Measurements from ENCODE around the gene PRR15. TPM values are rescaled to one million over a fixed set of nuclear protein-coding genes. Genes with fewer than 3 reads are reported as not detected.

Gene PRR15
- total RNA-seq, 1 experiment from 2014 or later, result 2.9 TPM

- Histone ChIP-seq H3K27me3 (ENCODE audit: insufficient read depth, low read length) (no peaks in the 10 kb centered on the region), H3K27ac (ENCODE audit: low read depth, low read length) (no peak overlapping the region), H3K9me3 (ENCODE audit: control insufficient read depth in 1 of 2, insufficient read depth in 1 of 2, low read depth in 1 of 2, low read length in 2 of 2) (0 out of 4 replicates have a peak, but pooled peaks cover 0 to 3% of the 10 kb centered on the region in 2 experiments), H3K9me2 (ENCODE audit: insufficient read depth) (no peaks in the 10 kb centered on the region), H3K36me3 (ENCODE audit: control insufficient read depth in 1 of 2, insufficient read depth in 2 of 2, low read length in 2 of 2) (no peaks in the 10 kb centered on the region), H3K4me1 (ENCODE audit: control insufficient read depth in 1 of 2, insufficient read depth in 2 of 2, low read length in 2 of 2) (peaks cover 9 to 33% of the 10 kb centered on the region in 2 experiments), H4K20me1 (ENCODE audit: insufficient read depth) (no peaks in the 10 kb centered on the region), H3K79me2 (ENCODE audit: insufficient read depth, low read length) (no peaks in the 10 kb centered on the region), H2AFZ (ENCODE audit: low read depth, low read length, poor library complexity, severe bottlenecking) (peak overlapping the region; percentile 98), H3K4me2 (ENCODE audit: low read length) (peak overlapping the region; percentile 33; the same call in 1 of the 2 replicates), H3K9ac (ENCODE audit: low read length) (no peak overlapping the region), H3K4me3 (replicated peaks in 1 of 2; ENCODE audit: low read depth in 1 of 2, low read length in 2 of 2) (no peak overlapping the region)
- TF ChIP-seq ELF1 (IDR thresholded peaks at IDR 0.05; ENCODE audit: borderline replicate concordance, low read depth) (no peak), ATF3 (IDR thresholded peaks at IDR 0.05) (no peak), SIN3A (IDR thresholded peaks at IDR 0.05; ENCODE audit: low read depth) (no peak), REST (IDR thresholded peaks at IDR 0.05; ENCODE audit: low read depth) (no peak), RAD21 (IDR thresholded peaks at IDR 0.05; ENCODE audit: low read depth) (peak; percentile 53), EZH2 (IDR thresholded peaks at IDR 0.05) (no peak), JUND (IDR thresholded peaks at IDR 0.05) (no peak), YY1 (IDR thresholded peaks at IDR 0.05; ENCODE audit: extremely low read depth, insufficient replicate concordance, low read depth, low read length) (peak; percentile 13), POLR2AphosphoS5 (IDR thresholded peaks at IDR 0.05; ENCODE audit: low read depth, low read length) (no peak), SP1 (IDR thresholded peaks at IDR 0.05; ENCODE audit: low read depth) (0 out of 2 replicates have a peak, but pooled peaks have one; percentile 13), FOSL1 (IDR thresholded peaks at IDR 0.05; ENCODE audit: low read depth) (no peak), ZFX (IDR thresholded peaks at IDR 0.05) (no peak), MAX (IDR thresholded peaks at IDR 0.05) (peak; percentile 68), CEBPB (IDR thresholded peaks at IDR 0.05; ENCODE audit: low read depth) (0 out of 2 replicates have a peak, but pooled peaks have one; percentile 26), CTCF (IDR thresholded peaks at IDR 0.05 in 2 of 3, conservative IDR thresholded peaks at IDR 0.05 in 1 of 3; ENCODE audit: borderline replicate concordance in 1 of 3, insufficient read depth in 1 of 3, low read depth in 2 of 3, low read length in 2 of 3) (peak; percentile 51 to 91 (median 87)), EZH2phosphoT487 (IDR thresholded peaks at IDR 0.05; ENCODE audit: borderline replicate concordance) (no peak), SRF (IDR thresholded peaks at IDR 0.05; ENCODE audit: low read depth) (no peak)
- ChIA-PET RAD21 (ENCODE audit: low non-redundant PET in 1 of 2, low total read pairs in 2 of 2, uncharacterized antibody in 2 of 2, unreplicated experiment in 2 of 2) (interaction anchor here in 1 of 2 experiments (0.6 kb wide), 1 partner anchor 47 kb away, joined by 3 read pairs; no protein-coding TSS in a partner anchor), POLR2A (no interaction called here), CTCF (interaction anchor here (0.8 to 1.2 kb wide), 6 partner anchors 11 to 688 kb away, joined by 3 to 9 read pairs (median 3); partner anchors contain the start of gene PRR15)
- peak; percentile 42 for DNase-seq (ENCODE audit: low read depth, low spot score)
- ATAC-seq, result peak; percentile 80
- intact Hi-C loops (cut with micrococcal nuclease), result no loop called here
- no TSS peak for BruUV-seq (replicated peaks)
Observed at GRCh38 chr7:29609162-29610037, 45.8 kb downstream of the PRR15 start.
